Keratinocyte (primary cell): Measurements from ENCODE around the gene RASAL3. TPM values are rescaled to one million over a fixed set of nuclear protein-coding genes. Genes with fewer than 3 reads are reported as not detected.

Experiments
- DNase-seq: peaks from one replicate; pipeline ENCODE4 v3.0.0-alpha.2; 2011; ENCODE audit warnings: low read depth, missing footprints, low spot score
- FAIRE-seq: peaks from 2 replicates; lab custom pipeline; 2011; peaks lifted over from hg19 to GRCh38; lab: Jason Lieb, UNC
- H2AFZ ChIP-seq: 2 replicates; pipeline ENCODE4 v1.6.0; 2012; ENCODE audit warnings: low read length, control low read depth, inconsistent platforms; ENCODE audit not compliant: control insufficient read depth
- H3K27ac ChIP-seq: 2 replicates; pipeline ENCODE4 v1.5.1; 2011; ENCODE audit warnings: low read length; ENCODE audit not compliant: control insufficient read depth, insufficient read depth
- H3K27me3 ChIP-seq: 3 replicates; pipeline ENCODE4 v1.6.0; 2011; ENCODE audit warnings: low read length; ENCODE audit not compliant: control insufficient read depth, insufficient read depth; ENCODE audit errors: extremely low read depth
- H3K36me3 ChIP-seq, 2 experiments: 2 replicates in 1 of 2; 3 replicates in 1 of 2; pipeline ENCODE4 v1.5.1; 2011; ENCODE audit warnings: low read length in 2 of 2, mild to moderate bottlenecking in 1 of 2; ENCODE audit not compliant: control insufficient read depth in 2 of 2, insufficient read depth in 2 of 2; ENCODE audit errors: extremely low read depth in 1 of 2
- H3K4me1 ChIP-seq: 3 replicates; pipeline ENCODE4 v1.5.1; 2011; ENCODE audit warnings: low read length; ENCODE audit not compliant: control insufficient read depth, insufficient read depth; ENCODE audit errors: extremely low read depth
- H3K4me2 ChIP-seq: 3 replicates; pipeline ENCODE4 v1.6.0; 2011; ENCODE audit warnings: low read depth, low read length; ENCODE audit not compliant: control insufficient read depth, insufficient read depth; ENCODE audit errors: extremely low read depth
- H3K4me3 ChIP-seq, 3 experiments: fragments of 200-600 bp in 1 of 3; sonication (generic) in 1 of 3; 2 replicates in 2 of 3; 3 replicates in 1 of 3; pipeline ENCODE4 v1.5.1; 2011 to 2016; ENCODE audit warnings: low read length in 3 of 3, mild to moderate bottlenecking in 3 of 3, control low read depth in 2 of 3, inconsistent platforms in 1 of 3, low read depth in 1 of 3, mixed read lengths in 1 of 3, mixed run types in 1 of 3, moderate library complexity in 1 of 3; ENCODE audit not compliant: control insufficient read depth in 2 of 3, insufficient read depth in 2 of 3; ENCODE audit errors: extremely low read depth in 1 of 3
- H3K79me2 ChIP-seq: 2 replicates; pipeline ENCODE4 v1.6.0; 2012; ENCODE audit warnings: low read length; ENCODE audit not compliant: control insufficient read depth, insufficient read depth
- H3K9ac ChIP-seq: 3 replicates; pipeline ENCODE4 v1.6.0; 2011; ENCODE audit warnings: low read length; ENCODE audit not compliant: control insufficient read depth, insufficient read depth; ENCODE audit errors: extremely low read depth
- H3K9me1 ChIP-seq: 3 replicates; pipeline ENCODE4 v1.6.0; 2011; ENCODE audit warnings: low read length; ENCODE audit not compliant: control insufficient read depth, insufficient read depth; ENCODE audit errors: extremely low read depth
- H3K9me3 ChIP-seq: 2 replicates; pipeline ENCODE4 v1.5.1; 2012; ENCODE audit warnings: low read depth, low read length; ENCODE audit not compliant: control insufficient read depth
- H4K20me1 ChIP-seq: 3 replicates; pipeline ENCODE4 v1.6.0; 2011; ENCODE audit warnings: low read length; ENCODE audit not compliant: control insufficient read depth, insufficient read depth; ENCODE audit errors: extremely low read depth
- CTCF ChIP-seq, 3 experiments: IDR thresholded peaks in 1 of 3; conservative IDR thresholded peaks in 1 of 3; optimal IDR thresholded peaks in 1 of 3; 2 replicates in 2 of 3; 3 replicates in 1 of 3; pipeline versions ENCODE3 to v1.5.1; 2011; ENCODE audit warnings: low read length in 3 of 3, mild to moderate bottlenecking in 3 of 3, moderate library complexity in 2 of 3, control low read depth in 1 of 3, inconsistent platforms in 1 of 3; ENCODE audit not compliant: insufficient read depth in 2 of 3; ENCODE audit errors: extremely low read depth in 1 of 3
- EZH2 ChIP-seq: IDR thresholded peaks from one replicate; pipeline ENCODE4 v1.6.1; 2012; ENCODE audit warnings: inconsistent platforms, mild to moderate bottlenecking, low read length, moderate library complexity
- dilution Hi-C: fragments of 300-500 bp; cut with MboI; formaldehyde crosslinking; loops from one replicate; pipeline ENCODE4 v1.7.0; 2020; ENCODE audit warnings: low sequenced_read_pairs; ENCODE audit not compliant: extremely low pct_ligation_motif_present
- polyA plus RNA-seq, 5 experiments: library from polyadenylated mRNA; depleted of rRNA in 3 of 5; stranded (reverse) in 3 of 5; stranded (forward) in 1 of 5; unstranded in 1 of 5; fragments of >200 nt; gene quantifications; 1 replicate in 1 of 5; 2 replicates in 3 of 5; 3 replicates in 1 of 5; pipeline versions ENCODE4 v1.2.1 to v1.2.3, GENCODE V29; 2011 to 2012; ENCODE audit warnings: missing spikeins in 2 of 5, low read depth in 1 of 5, low replicate concordance in 1 of 5

RASAL3 gene
- polyA plus RNA-seq, 1 donor (not counting 4 experiments of a cell fraction or from before 2014, with no cell fraction given): not detected

- Histone ChIP-seq H3K9me3 (no peaks in the 10 kb centered on the region), H3K4me2 (no peak within 1 kb of the TSS), H3K27ac (no peak within 1 kb of the TSS), H3K4me1 (no peaks in the 10 kb centered on the region), H3K9ac (no peak within 1 kb of the TSS), H3K27me3 (no peaks in the 10 kb centered on the region), H3K36me3 (no peaks in the 10 kb centered on the region), H3K79me2 (no peaks in the 10 kb centered on the region), H2AFZ (no peak within 1 kb of the TSS), H3K4me3 (no peak within 1 kb of the TSS), H3K9me1 (no peaks in the 10 kb centered on the region), H4K20me1 (no peaks in the 10 kb centered on the region)
- FAIRE-seq (no peak), DNase-seq (no peak)
- dilution Hi-C loops: no loop called here
- peak in 1 of 3 experiments; percentile 67 for TF ChIP-seq CTCF (optimal IDR thresholded peaks at IDR 0.05 in 1 of 3, IDR thresholded peaks at IDR 0.05 in 1 of 3, conservative IDR thresholded peaks at IDR 0.05 in 1 of 3; ENCODE audit: extremely low read depth in 1 of 3, insufficient read depth in 2 of 3, low read length in 3 of 3)
- no peak for TF ChIP-seq EZH2
These were observed 15.3 kb upstream of the RASAL3 start, which contains the start of gene PGLYRP2 for GRCh38 chr19:15479391-15480345. Gene PGLYRP2 (minus strand): TSS chr19:15479501. CDS start chr19:15479371, 130 bp downstream.

GRCh38 chr19:15476325-15476724, 12.0 kb upstream of the RASAL3 start:
- FAIRE-seq (no peak), DNase-seq (no peak)
- Histone ChIP-seq H3K27ac (no peak overlapping the region), H3K27me3 (no peaks in the 10 kb centered on the region), H3K79me2 (no peaks in the 10 kb centered on the region), H3K36me3 (no peaks in the 10 kb centered on the region), H3K9ac (no peak overlapping the region), H2AFZ (no peak overlapping the region), H3K4me3 (no peak overlapping the region), H3K9me1 (no peaks in the 10 kb centered on the region), H3K9me3 (no peaks in the 10 kb centered on the region), H3K4me1 (no peaks in the 10 kb centered on the region), H3K4me2 (no peak overlapping the region), H4K20me1 (no peaks in the 10 kb centered on the region)
- dilution Hi-C loops: no loop called here
- TF ChIP-seq CTCF (optimal IDR thresholded peaks at IDR 0.05 in 1 of 3, IDR thresholded peaks at IDR 0.05 in 1 of 3, conservative IDR thresholded peaks at IDR 0.05 in 1 of 3; ENCODE audit: extremely low read depth in 1 of 3, insufficient read depth in 2 of 3, low read length in 3 of 3) (no peak), EZH2 (no peak)
